Ishikawa (cell line): ENCODE results near the gene WWOX.

Experiments
- CEBPB ChIP-seq: IDR thresholded peaks from 2 replicates; pipeline ENCODE4 v1.6.1; 2012
- CREB1 ChIP-seq: IDR thresholded peaks from 2 replicates; pipeline ENCODE4 v1.6.1; 2012; ENCODE audit warnings: low read depth
- EGR1 ChIP-seq: IDR thresholded peaks from 2 replicates; pipeline ENCODE4 v1.6.1; 2012
- EP300 ChIP-seq: IDR thresholded peaks from 2 replicates; pipeline ENCODE4 v1.6.1; 2012; ENCODE audit warnings: borderline replicate concordance
- FOXM1 ChIP-seq: IDR thresholded peaks from 2 replicates; pipeline ENCODE4 v1.6.1; 2012; ENCODE audit warnings: low read depth, borderline replicate concordance
- MAX ChIP-seq: IDR thresholded peaks from 2 replicates; pipeline ENCODE4 v1.6.1; 2012
- NFIC ChIP-seq: IDR thresholded peaks from 2 replicates; pipeline ENCODE4 v1.6.1; 2012
- RAD21 ChIP-seq: IDR thresholded peaks from 2 replicates; pipeline ENCODE4 v1.6.1; 2012; ENCODE audit warnings: low read depth
- REST ChIP-seq: IDR thresholded peaks from 2 replicates; pipeline ENCODE4 v1.6.1; 2012; ENCODE audit warnings: low read depth, mild to moderate bottlenecking
- TAF1 ChIP-seq: IDR thresholded peaks from 2 replicates; pipeline ENCODE4 v1.6.1; 2012; ENCODE audit warnings: low read depth, mild to moderate bottlenecking
- TCF12 ChIP-seq: IDR thresholded peaks from 2 replicates; pipeline ENCODE4 v1.6.1; 2012; ENCODE audit warnings: low read depth
- TEAD4 ChIP-seq: IDR thresholded peaks from 2 replicates; pipeline ENCODE4 v1.6.1; 2012
- USF1 ChIP-seq: IDR thresholded peaks from 2 replicates; pipeline ENCODE4 v1.6.1; 2012
- YY1 ChIP-seq: IDR thresholded peaks from 2 replicates; pipeline ENCODE4 v1.6.1; 2012; ENCODE audit warnings: low read depth
- ZBTB7A ChIP-seq: IDR thresholded peaks from 2 replicates; pipeline ENCODE4 v1.6.1; 2012; ENCODE audit warnings: low read depth

WWOX gene

GRCh38 chr16:78906135-78906534 is 806.7 kb downstream of the WWOX start:
- TF ChIP-seq FOXM1 (no peak), NFIC (no peak), ZBTB7A (no peak), TEAD4 (no peak), TAF1 (no peak), EP300 (no peak), CREB1 (no peak), USF1 (no peak), YY1 (no peak), RAD21 (no peak)

- no peak for TF ChIP-seq REST
Measured at GRCh38 chr16:78909226-78909625, 809.8 kb downstream of the WWOX start.

GRCh38 chr16:78915811-78916345 is 816.4 kb downstream of the WWOX start:
- no peak for TF ChIP-seq CREB1

- TF ChIP-seq TAF1 (no peak), YY1 (no peak), RAD21 (no peak)
Measured at GRCh38 chr16:78916928-78917545, 817.6 kb downstream of the WWOX start.

GRCh38 chr16:78918805-78919305 is 819.4 kb downstream of the WWOX start:
- TF ChIP-seq EP300 (no peak), ZBTB7A (no peak), TEAD4 (no peak), TCF12 (no peak), FOXM1 (no peak), EGR1 (no peak), CEBPB (no peak), TAF1 (no peak), RAD21 (no peak), REST (no peak), USF1 (no peak)

- no peak for TF ChIP-seq EP300
- no peak for TF ChIP-seq NFIC
- no peak for TF ChIP-seq TEAD4
- no peak for TF ChIP-seq FOXM1
- TF ChIP-seq YY1 = no peak
- no peak for TF ChIP-seq REST
- no peak for TF ChIP-seq CREB1
- no peak for TF ChIP-seq EGR1
- no peak for TF ChIP-seq TAF1
- no peak for TF ChIP-seq MAX
- no peak for TF ChIP-seq RAD21
- no peak for TF ChIP-seq USF1
Measured at GRCh38 chr16:78919852-78920251, 820.4 kb downstream of the WWOX start.
